B cell (primary cell): Measurements from ENCODE around the gene C4A. TPM values are rescaled to one million over a fixed set of nuclear protein-coding genes. Genes with fewer than 3 reads are reported as not detected.

Experiments
- ATAC-seq: fragments of 200-7000 bp; cut with Tn5 transposase; one replicate; pipeline ENCODE4 v1.10.0; 2021; ENCODE audit warnings: low read depth, mild to moderate bottlenecking, moderate number of reproducible peaks, moderate library complexity
- CTCF ChIA-PET: fragments of 350-600 bp; sonication (Branson Sonifier 250); formaldehyde crosslinking; loops from one replicate; lab custom pipeline; 2021; ENCODE audit warnings: antibody characterized with exemption, inconsistent platforms; lab: Charles Lee
- POLR2A ChIA-PET: fragments of 350-600 bp; sonication (Branson Sonifier 250); formaldehyde crosslinking; loops from one replicate; lab custom pipeline; 2021; ENCODE audit warnings: antibody characterized with exemption; lab: Charles Lee
- DNase-seq: peaks from one replicate; pipeline ENCODE4 v3.0.0; 2013
- H2AFZ ChIP-seq: 2 replicates; pipeline ENCODE4 v1.6.1; 2012; ENCODE audit warnings: mild to moderate bottlenecking, low read depth, low read length; ENCODE audit not compliant: insufficient read depth, poor library complexity, severe bottlenecking
- H3K27ac ChIP-seq, 2 donors: 1 replicate in 1 of 2; 2 replicates in 1 of 2; pipeline ENCODE4 v1.5.1; 2012 to 2013; ENCODE audit warnings: low read length in 2 of 2, mild to moderate bottlenecking in 2 of 2, moderate library complexity in 1 of 2
- H3K27me3 ChIP-seq, 4 experiments: fragments of 200-600 bp in 1 of 4; sonication (generic) in 1 of 4; replicated peaks in 1 of 4; 1 replicate in 2 of 4; 2 replicates in 2 of 4; pipeline versions ENCODE4 v1.6.1 to v1.7.0; 2013 to 2016; ENCODE audit warnings: low read length in 3 of 4, mild to moderate bottlenecking in 2 of 4, mixed read lengths in 1 of 4, moderate library complexity in 1 of 4; ENCODE audit not compliant: insufficient read depth in 4 of 4, control insufficient read depth in 3 of 4; ENCODE audit errors: control extremely low read depth in 1 of 4
- H3K36me3 ChIP-seq, 2 experiments: replicated peaks in 1 of 2; 1 replicate in 1 of 2; 2 replicates in 1 of 2; pipeline versions ENCODE4 v1.6.1 to v1.7.1; 2013; ENCODE audit warnings: low read length in 1 of 2; ENCODE audit not compliant: insufficient read depth in 2 of 2, control insufficient read depth in 1 of 2; ENCODE audit errors: control extremely low read depth in 1 of 2, extremely low read depth in 1 of 2
- H3K4me1 ChIP-seq, 2 donors: fragments of 200-600 bp in 1 of 2; sonication (generic) in 1 of 2; 1 replicate in 1 of 2; 2 replicates in 1 of 2; pipeline versions ENCODE4 v1.5.1 to v1.6.1; 2013 to 2017; ENCODE audit warnings: low read length in 2 of 2; ENCODE audit not compliant: control insufficient read depth in 2 of 2, insufficient read depth in 2 of 2
- H3K4me2 ChIP-seq: replicated peaks from 2 replicates; pipeline ENCODE3; 2012; ENCODE audit warnings: mild to moderate bottlenecking, low read depth, low read length; ENCODE audit not compliant: poor library complexity, severe bottlenecking
- H3K4me3 ChIP-seq, 5 experiments: fragments of 200-600 bp in 1 of 5; sonication (generic) in 1 of 5; 1 replicate in 3 of 5; 2 replicates in 2 of 5; pipeline versions ENCODE4 v1.5.1 to v1.7.0; 2011 to 2016; ENCODE audit warnings: low read length in 4 of 5, mild to moderate bottlenecking in 4 of 5, low read depth in 2 of 5, control low read depth in 1 of 5, moderate library complexity in 1 of 5; ENCODE audit not compliant: insufficient read depth in 1 of 5; ENCODE audit errors: control extremely low read depth in 1 of 5, extremely low read depth in 1 of 5
- H3K79me2 ChIP-seq: fragments of 200-600 bp; sonication (generic); one replicate; pipeline ENCODE4 v1.6.0; 2016; ENCODE audit warnings: low read length; ENCODE audit not compliant: control insufficient read depth, insufficient read depth
- H3K9ac ChIP-seq: fragments of 200-600 bp; sonication (generic); 2 replicates; pipeline ENCODE4 v1.6.1; 2017; ENCODE audit warnings: mild to moderate bottlenecking, low read length, moderate library complexity
- H3K9me3 ChIP-seq, 3 donors: one replicate each; pipeline versions ENCODE4 v1.6.1 to v1.7.1; 2013; ENCODE audit warnings: low read length in 2 of 3; ENCODE audit not compliant: control insufficient read depth in 2 of 3, insufficient read depth in 1 of 3; ENCODE audit errors: control extremely low read depth in 1 of 3
- H4K20me1 ChIP-seq: 2 replicates; pipeline ENCODE4 v1.6.0; 2012; ENCODE audit warnings: mild to moderate bottlenecking, low read length; ENCODE audit not compliant: insufficient read depth, control insufficient read depth, poor library complexity, severe bottlenecking
- H3K27ac Mint-ChIP-seq: one replicate; pipeline ENCODE4 v1.8.0; 2021; ENCODE audit warnings: mixed read lengths
- H3K27me3 Mint-ChIP-seq: one replicate; pipeline ENCODE4 v1.8.0; 2021; ENCODE audit warnings: mixed read lengths
- H3K4me1 Mint-ChIP-seq: one replicate; pipeline ENCODE4 v1.8.0; 2021; ENCODE audit warnings: mixed read lengths
- H3K4me3 Mint-ChIP-seq: one replicate; pipeline ENCODE4 v1.8.0; 2021; ENCODE audit warnings: mixed read lengths
- H3K9me3 Mint-ChIP-seq: one replicate; pipeline ENCODE4 v1.8.0; 2022; ENCODE audit warnings: mixed read lengths; ENCODE audit not compliant: insufficient read depth
- EZH2 ChIP-seq: IDR thresholded peaks from 2 replicates; pipeline ENCODE4 v1.6.1; 2012; ENCODE audit warnings: borderline replicate concordance, low read depth, mild to moderate bottlenecking, moderate library complexity, low read length; ENCODE audit not compliant: insufficient read depth, poor library complexity, severe bottlenecking
- WGBS: methylation state at CpG from one replicate; pipeline ENCODE4 v1.1.5; 2013; ENCODE audit warnings: missing lambda C conversion rate; ENCODE audit not compliant: insufficient coverage; 5-methylcytosine and 5-hydroxymethylcytosine counted together
- intact Hi-C: fragments of 100-400 bp; cut with micrococcal nuclease; formaldehyde crosslinking; loops from one replicate; pipeline ENCODE4 v1.10.0; 2022
- polyA plus RNA-seq: library from polyadenylated mRNA; depleted of rRNA; stranded (reverse); fragments of >200 nt; gene quantifications from 2 replicates; pipeline ENCODE4 v1.2.3, GENCODE V29; 2012
- total RNA-seq, 2 donors: library from RNA; stranded (reverse); fragments of 120-200 nt in 1 of 2; gene quantifications; 1 replicate in 1 of 2; 2 replicates in 1 of 2; pipeline versions ENCODE4 v1.2.3 to v1.2.4, GENCODE V29; 2013 to 2022
- TF ChIP-seq, protein P1 (sequence below): fragments of 200-600 bp; IDR thresholded peaks from one replicate; pipeline ENCODE4 v1.8.0; 2022; ENCODE audit warnings: antibody characterized with exemption, mild to moderate bottlenecking

C4A gene
- total and polyA plus RNA-seq, 2 donors (not counting 1 experiment from before 2014, with no cell fraction given) = 9.9 to 10.5 TPM

DNA sequence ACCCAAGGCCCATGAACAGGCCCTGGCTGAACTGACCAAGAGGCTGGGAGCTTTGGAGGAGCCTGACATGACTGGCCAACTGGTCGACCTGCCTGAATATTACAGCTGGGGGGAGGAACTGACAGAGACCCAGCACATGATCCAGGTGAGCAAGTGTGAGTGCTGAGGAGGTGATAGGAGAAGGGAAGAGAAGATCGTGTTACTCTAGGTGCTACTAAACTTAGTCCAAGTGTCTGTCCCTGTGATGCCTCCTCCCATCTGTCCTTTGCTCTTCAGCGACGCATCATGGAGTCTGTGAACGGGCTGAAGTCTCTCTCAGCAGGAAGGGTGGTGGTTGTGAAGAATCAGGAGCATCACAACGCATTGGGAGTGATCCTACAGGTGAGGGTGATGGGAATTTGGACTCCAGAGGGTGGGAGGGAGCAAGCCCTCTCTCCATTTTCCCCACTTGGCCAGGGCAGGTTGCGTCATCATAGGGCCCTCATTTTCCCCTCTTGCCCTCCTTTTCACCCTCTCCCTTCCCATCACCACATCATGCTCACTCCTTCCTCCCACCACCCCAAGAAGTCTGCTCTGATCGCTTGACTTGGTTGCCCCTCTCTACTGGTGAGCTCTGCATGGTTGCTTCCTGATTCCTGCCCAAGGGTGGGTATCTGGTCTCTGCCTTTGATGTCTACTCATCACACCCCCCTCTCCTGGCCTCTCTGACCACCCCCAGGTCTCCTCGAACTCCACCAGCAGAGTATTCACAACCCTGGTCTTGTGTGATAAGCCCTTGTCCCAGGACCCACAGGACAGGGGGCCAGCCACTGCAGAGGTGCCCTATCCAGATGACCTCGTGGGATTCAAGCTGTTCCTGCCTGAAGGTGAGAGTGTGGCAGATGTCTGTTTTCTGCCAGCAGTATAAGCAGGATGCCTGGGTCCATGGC lies 14.6 kb upstream of the C4A start:
- Histone ChIP-seq H4K20me1 (no peaks in the 10 kb centered on the region), H3K4me2 (no peak overlapping the region), H3K9me3 (no peaks in the 10 kb centered on the region), H3K9ac (no peak overlapping the region), H3K27ac (no peak overlapping the region), H3K79me2 (peaks cover 2% of the 10 kb centered on the region), H3K36me3 (peaks cover 2 to 77% of the 10 kb centered on the region in 2 experiments), H2AFZ (no peak overlapping the region), H3K4me3 (no peak overlapping the region), H3K4me1 (peaks cover 11 to 15% of the 10 kb centered on the region in 2 donors), H3K27me3 (no peaks in the 10 kb centered on the region)
- DNase-seq = no peak
- TF ChIP-seq, protein P1, sequence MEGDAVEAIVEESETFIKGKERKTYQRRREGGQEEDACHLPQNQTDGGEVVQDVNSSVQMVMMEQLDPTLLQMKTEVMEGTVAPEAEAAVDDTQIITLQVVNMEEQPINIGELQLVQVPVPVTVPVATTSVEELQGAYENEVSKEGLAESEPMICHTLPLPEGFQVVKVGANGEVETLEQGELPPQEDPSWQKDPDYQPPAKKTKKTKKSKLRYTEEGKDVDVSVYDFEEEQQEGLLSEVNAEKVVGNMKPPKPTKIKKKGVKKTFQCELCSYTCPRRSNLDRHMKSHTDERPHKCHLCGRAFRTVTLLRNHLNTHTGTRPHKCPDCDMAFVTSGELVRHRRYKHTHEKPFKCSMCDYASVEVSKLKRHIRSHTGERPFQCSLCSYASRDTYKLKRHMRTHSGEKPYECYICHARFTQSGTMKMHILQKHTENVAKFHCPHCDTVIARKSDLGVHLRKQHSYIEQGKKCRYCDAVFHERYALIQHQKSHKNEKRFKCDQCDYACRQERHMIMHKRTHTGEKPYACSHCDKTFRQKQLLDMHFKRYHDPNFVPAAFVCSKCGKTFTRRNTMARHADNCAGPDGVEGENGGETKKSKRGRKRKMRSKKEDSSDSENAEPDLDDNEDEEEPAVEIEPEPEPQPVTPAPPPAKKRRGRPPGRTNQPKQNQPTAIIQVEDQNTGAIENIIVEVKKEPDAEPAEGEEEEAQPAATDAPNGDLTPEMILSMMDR = no peak
- TF ChIP-seq EZH2 = no peak
- no peak overlapping the region for H3K27ac Mint-ChIP-seq
- intact Hi-C loops = no loop called here
- no peak overlapping the region for H3K4me3 Mint-ChIP-seq
- CTCF ChIA-PET = interaction anchor here (1.6 kb wide), 1 partner anchor 14 kb away, joined by 3 read pairs; no protein-coding TSS in a partner anchor
- 94% methylated on average over 5 of the region's 10 CpGs for WGBS
- no peaks in the 10 kb centered on the region for H3K9me3 Mint-ChIP-seq
- POLR2A ChIA-PET = interaction anchor here (1.0 kb wide), 1 partner anchor 8 kb away, joined by 3 read pairs; the partner anchor contains the start of genes NELFE and SKIC2
- H3K4me1 Mint-ChIP-seq = peaks cover 22% of the 10 kb centered on the region
- no peak for ATAC-seq
- H3K27me3 Mint-ChIP-seq = no peaks in the 10 kb centered on the region

DNA sequence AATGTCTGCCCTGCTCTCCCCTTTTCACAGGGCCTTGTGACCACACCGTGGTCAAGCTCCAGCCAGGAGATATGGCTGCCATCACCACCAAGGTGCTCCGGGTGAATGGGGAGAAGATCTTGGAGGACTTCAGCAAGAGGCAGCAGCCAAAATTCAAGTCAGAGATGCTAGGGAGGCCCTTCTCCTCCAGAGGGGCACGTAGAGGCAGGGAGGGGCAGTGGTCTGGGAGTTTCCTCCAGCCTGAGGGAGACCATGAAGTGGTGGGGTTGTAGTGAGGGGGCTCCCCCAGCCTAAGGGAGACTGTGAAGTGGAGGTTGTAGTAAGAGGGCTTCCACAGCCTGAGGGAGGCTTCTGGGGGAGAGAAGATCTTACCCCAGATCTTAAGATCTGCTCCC lies 13.9 kb upstream of the C4A start:
- TF ChIP-seq EZH2 = no peak
- TF ChIP-seq, protein P1 = no peak
- POLR2A ChIA-PET = interaction anchor here (1.0 kb wide), 1 partner anchor 9 kb away, joined by 3 read pairs; the partner anchor contains the start of genes NELFE and SKIC2
- Mint-ChIP-seq H3K27ac (no peak overlapping the region), H3K4me3 (no peak overlapping the region), H3K27me3 (no peaks in the 10 kb centered on the region), H3K4me1 (peaks cover 28% of the 10 kb centered on the region), H3K9me3 (no peaks in the 10 kb centered on the region)
- CTCF ChIA-PET = no interaction called here
- H3K79me2 ChIP-seq = peaks cover 5% of the 10 kb centered on the region
- WGBS = 89% methylated on average over 3 of the region's 3 CpGs
- no peak for DNase-seq
- intact Hi-C loops = no loop called here
- peaks cover 2 to 70% of the 10 kb centered on the region in 2 experiments for H3K36me3 ChIP-seq
- no peaks in the 10 kb centered on the region for H4K20me1 ChIP-seq
- no peaks in the 10 kb centered on the region for H3K27me3 ChIP-seq
- H3K4me1 ChIP-seq = peaks cover 14 to 20% of the 10 kb centered on the region in 2 donors
- no peak overlapping the region for H3K4me3 ChIP-seq
- no peak overlapping the region for H2AFZ ChIP-seq
- no peak overlapping the region for H3K9ac ChIP-seq
- no peak overlapping the region for H3K27ac ChIP-seq
- no peak for ATAC-seq
- H3K4me2 ChIP-seq = no peak overlapping the region
- no peaks in the 10 kb centered on the region for H3K9me3 ChIP-seq
